Neutrophil (primary cell): Measurements from ENCODE around the gene FBXO36.

Source experiments
- H3K27ac ChIP-seq: fragments of 200-600 bp; sonication (generic); 2 replicates; pipeline ENCODE4 v1.5.1; 2016; ENCODE audit warnings: mild to moderate bottlenecking, moderate library complexity
- H3K27me3 ChIP-seq: fragments of 200-600 bp; sonication (generic); 2 replicates; pipeline ENCODE4 v1.6.0; 2016; ENCODE audit warnings: mild to moderate bottlenecking
- H3K36me3 ChIP-seq: fragments of 200-600 bp; sonication (generic); 2 replicates; pipeline ENCODE4 v1.5.1; 2017
- H3K4me1 ChIP-seq, 2 experiments: fragments of 200-600 bp in 1 of 2; sonication (generic) in 1 of 2; 1 replicate in 1 of 2; 2 replicates in 1 of 2; pipeline versions ENCODE4 v1.5.1 to v1.6.1; 2013 to 2016; ENCODE audit warnings: low read depth in 1 of 2, low read length in 1 of 2, mild to moderate bottlenecking in 1 of 2, moderate library complexity in 1 of 2; ENCODE audit not compliant: control insufficient read depth in 1 of 2, insufficient read depth in 1 of 2
- H3K4me3 ChIP-seq, 2 experiments: fragments of 200-600 bp in 1 of 2; sonication (generic) in 1 of 2; 1 replicate in 1 of 2; 2 replicates in 1 of 2; pipeline ENCODE4 v1.5.1; 2013 to 2016; ENCODE audit warnings: low read depth in 1 of 2, low read length in 1 of 2, mild to moderate bottlenecking in 1 of 2, moderate library complexity in 1 of 2
- H3K9me3 ChIP-seq: fragments of 200-600 bp; sonication (generic); 2 replicates; pipeline ENCODE4 v1.5.1; 2016
- TF ChIP-seq, protein P1 (sequence below): fragments of 200-600 bp; sonication (generic); IDR thresholded peaks from 2 replicates; pipeline ENCODE4 v1.5.1; 2016; ENCODE audit warnings: antibody characterized with exemption

FBXO36 gene, protein sequence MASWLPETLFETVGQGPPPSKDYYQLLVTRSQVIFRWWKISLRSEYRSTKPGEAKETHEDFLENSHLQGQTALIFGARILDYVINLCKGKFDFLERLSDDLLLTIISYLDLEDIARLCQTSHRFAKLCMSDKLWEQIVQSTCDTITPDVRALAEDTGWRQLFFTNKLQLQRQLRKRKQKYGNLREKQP

DNA sequence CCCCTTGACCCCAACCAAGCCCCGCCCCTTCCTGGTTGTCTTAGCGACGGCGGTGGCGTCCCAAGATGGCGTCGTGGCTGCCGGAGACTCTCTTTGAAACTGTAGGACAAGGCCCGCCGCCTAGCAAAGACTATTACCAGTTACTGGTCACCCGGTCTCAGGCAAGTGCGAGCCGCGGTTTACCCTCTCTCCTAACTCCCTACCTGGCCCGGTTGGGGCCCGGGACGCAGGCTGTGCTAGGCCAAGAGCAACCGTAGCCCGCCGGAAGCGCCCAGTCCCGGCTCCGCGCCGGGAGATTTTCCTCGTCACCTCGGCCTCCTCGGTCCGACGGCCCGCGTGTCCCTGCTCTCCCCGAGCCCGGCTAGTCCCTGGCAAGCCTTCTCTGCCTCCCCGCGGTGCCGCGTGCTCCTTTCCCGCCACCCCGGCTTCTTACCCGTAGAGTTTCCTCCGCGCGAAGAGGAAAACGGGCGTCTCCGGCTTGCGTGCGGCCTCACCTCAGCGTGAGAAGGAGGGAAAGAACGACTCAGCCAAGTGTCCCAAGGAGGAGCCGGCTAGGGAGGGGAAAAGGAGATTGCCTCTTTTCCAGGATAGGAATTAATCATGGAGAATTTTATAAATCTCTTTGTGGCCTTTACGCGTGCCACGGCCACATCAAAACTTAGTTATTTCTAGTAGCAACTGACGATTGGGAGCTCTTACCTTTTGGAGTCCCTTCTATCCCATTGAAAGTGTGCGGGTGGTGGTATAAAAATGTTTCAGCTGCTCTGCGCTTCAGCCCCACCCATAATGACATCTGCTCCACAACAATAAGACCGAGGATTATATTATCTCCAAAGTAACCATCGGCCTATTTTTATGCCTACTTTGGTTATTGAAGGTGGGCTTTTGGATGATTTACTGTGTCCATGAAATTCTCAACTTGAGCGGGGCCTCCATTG, at the start of gene FBXO36:
FBXO36 (plus strand) TSS at position 55 of the 938 bp plus-strand sequence; CDS start at position 66, 11 bp downstream.
- Histone ChIP-seq H3K4me1 (peaks cover 28 to 36% of the 10 kb centered on the region in 2 experiments), H3K9me3 (no peaks in the 10 kb centered on the region), H3K4me3 (peak within 1 kb of the TSS; percentile 91 to 94), H3K36me3 (peaks cover 3% of the 10 kb centered on the region), H3K27me3 (no peaks in the 10 kb centered on the region), H3K27ac (peak within 1 kb of the TSS; percentile 99)
- TF ChIP-seq, protein P1, sequence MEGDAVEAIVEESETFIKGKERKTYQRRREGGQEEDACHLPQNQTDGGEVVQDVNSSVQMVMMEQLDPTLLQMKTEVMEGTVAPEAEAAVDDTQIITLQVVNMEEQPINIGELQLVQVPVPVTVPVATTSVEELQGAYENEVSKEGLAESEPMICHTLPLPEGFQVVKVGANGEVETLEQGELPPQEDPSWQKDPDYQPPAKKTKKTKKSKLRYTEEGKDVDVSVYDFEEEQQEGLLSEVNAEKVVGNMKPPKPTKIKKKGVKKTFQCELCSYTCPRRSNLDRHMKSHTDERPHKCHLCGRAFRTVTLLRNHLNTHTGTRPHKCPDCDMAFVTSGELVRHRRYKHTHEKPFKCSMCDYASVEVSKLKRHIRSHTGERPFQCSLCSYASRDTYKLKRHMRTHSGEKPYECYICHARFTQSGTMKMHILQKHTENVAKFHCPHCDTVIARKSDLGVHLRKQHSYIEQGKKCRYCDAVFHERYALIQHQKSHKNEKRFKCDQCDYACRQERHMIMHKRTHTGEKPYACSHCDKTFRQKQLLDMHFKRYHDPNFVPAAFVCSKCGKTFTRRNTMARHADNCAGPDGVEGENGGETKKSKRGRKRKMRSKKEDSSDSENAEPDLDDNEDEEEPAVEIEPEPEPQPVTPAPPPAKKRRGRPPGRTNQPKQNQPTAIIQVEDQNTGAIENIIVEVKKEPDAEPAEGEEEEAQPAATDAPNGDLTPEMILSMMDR: no peak

DNA sequence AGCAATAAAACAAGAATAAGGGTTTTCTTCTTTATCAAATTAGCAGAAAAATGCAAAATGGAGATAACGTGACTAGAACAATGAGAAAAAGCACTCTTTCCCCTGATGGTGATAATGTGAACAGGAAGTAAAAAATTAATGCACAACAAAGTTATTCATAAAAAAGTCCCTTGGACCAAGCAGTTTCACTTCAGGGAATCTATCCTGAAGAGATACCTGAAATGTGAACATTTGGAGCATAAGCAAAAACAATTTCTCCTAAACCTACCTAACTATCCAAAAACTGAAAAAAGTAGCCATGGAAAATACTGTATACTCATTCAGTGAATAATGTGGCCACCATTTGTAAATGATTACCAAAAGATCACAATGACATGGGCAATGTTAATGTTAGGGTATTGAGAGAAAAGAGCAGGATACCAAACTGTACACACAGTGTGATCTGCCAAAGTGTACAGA, 49.2 kb upstream of the FBXO36 start:
- TF ChIP-seq, protein P1: no peak
- Histone ChIP-seq H3K36me3 (peaks cover 36% of the 10 kb centered on the region), H3K4me1 (no peaks in the 10 kb centered on the region), H3K4me3 (no peak overlapping the region), H3K27ac (no peak overlapping the region), H3K27me3 (no peaks in the 10 kb centered on the region), H3K9me3 (no peaks in the 10 kb centered on the region)

DNA sequence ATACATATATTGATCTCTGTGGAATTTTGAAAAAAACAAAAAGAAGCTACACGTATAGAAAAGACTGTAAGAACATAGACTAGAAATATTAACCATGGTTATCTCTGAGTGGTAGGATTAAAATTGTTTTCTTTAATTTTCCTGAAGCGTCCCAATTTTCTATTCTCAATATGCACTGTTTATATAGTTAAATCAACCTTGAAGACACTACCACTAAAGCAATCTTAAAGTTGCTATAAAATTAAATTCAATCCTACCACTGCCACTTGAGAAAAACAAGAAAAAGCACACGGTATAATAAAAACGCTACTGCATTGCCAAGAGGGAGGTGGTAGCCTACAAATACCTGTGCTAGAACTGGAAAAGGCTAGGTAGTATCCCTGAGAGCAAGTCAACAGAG, 47.7 kb upstream of the FBXO36 start:
- no peaks in the 10 kb centered on the region for H3K27me3 ChIP-seq
- H3K36me3 ChIP-seq: peaks cover 35% of the 10 kb centered on the region
- TF ChIP-seq, protein P1: no peak
- H3K27ac ChIP-seq: no peak overlapping the region
- no peaks in the 10 kb centered on the region for H3K9me3 ChIP-seq
- no peak overlapping the region for H3K4me3 ChIP-seq
- no peaks in the 10 kb centered on the region for H3K4me1 ChIP-seq

DNA sequence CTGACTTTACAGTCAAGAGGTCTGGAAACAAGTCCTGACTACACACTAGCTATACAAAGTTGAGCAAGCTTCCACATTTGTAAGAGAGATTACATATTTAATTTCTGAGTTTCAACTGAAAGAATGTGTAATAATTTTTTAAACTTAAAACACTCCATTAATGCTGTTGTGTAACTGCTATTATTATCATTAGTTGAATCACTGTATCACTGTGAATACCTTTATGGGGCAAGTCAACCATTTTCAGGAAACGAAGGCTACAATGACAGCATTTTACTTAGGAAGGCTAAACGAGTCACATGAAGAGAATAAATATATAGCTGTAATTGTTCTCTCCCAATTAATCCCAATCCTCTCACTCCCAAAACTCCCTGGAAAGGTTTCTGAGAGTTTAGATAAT, 46.8 kb upstream of the FBXO36 start:
- H3K4me3 ChIP-seq: no peak overlapping the region
- peaks cover 43% of the 10 kb centered on the region for H3K36me3 ChIP-seq
- H3K27me3 ChIP-seq: no peaks in the 10 kb centered on the region
- no peaks in the 10 kb centered on the region for H3K9me3 ChIP-seq
- no peaks in the 10 kb centered on the region for H3K4me1 ChIP-seq
- TF ChIP-seq, protein P1: no peak
- H3K27ac ChIP-seq: no peak overlapping the region

DNA sequence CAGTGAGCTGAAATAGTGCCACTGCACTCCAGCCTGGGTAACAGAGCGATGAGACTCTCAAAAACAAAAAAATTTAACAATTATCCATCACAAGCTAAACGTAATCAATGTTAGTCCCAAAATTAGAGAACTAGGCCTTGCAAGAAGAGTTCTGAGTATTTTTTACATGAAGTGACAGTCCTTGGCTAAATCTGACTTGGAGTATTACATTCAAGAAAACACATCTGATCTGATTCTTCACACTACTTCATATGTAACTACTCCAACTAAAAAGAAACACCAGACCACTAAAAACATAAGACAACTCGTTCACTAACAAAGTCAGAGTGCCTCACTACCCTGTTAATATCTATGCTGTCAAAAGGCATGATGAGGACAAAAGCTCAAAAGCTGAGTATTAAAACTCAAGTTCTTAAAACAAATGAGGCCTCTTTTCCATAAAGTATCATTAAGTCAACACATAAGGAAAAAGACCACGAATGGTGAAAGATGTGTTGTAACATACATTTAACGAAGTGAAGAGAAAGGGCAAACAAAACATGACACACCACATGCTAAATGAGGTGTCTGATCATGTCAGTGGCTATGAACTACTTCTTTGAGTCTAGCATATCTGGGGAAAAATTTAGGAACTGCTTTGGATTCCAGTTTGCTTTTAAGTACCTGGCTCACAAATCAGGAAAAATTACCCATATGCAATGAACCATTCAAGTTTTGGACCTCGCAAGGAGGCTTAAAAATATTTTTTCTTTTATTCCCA, 42.9 kb upstream of the FBXO36 start:
- no peak overlapping the region for H3K4me3 ChIP-seq

More for the DNA sequence above, 42.9 kb upstream of the FBXO36 start:
- Histone ChIP-seq H3K27ac (no peak overlapping the region), H3K4me1 (no peaks in the 10 kb centered on the region), H3K27me3 (no peaks in the 10 kb centered on the region), H3K9me3 (no peaks in the 10 kb centered on the region), H3K36me3 (peaks cover 40% of the 10 kb centered on the region)
- TF ChIP-seq, protein P1: no peak
